Subcutaneous abdominal adipose tissue (tissue), 5 donors: Measurements from ENCODE around the gene SMIM38.
"Not testable (repeated sequence)": the region's sequence is repeated elsewhere in the genome, so short reads cannot be mapped to it uniquely, and the experiment has no call there.

ENCODE experiments used
- H3K27ac ChIP-seq: one replicate; pipeline ENCODE4 v1.7.0; 2013; ENCODE audit warnings: low read depth, mild to moderate bottlenecking, inconsistent platforms, low read length, moderate library complexity
- H3K27me3 ChIP-seq, 5 donors: one replicate each; pipeline ENCODE4 v1.7.0; 2013; ENCODE audit warnings: low read length in 5 of 5, inconsistent platforms in 1 of 5; ENCODE audit not compliant: control insufficient read depth in 5 of 5, insufficient read depth in 4 of 5
- H3K36me3 ChIP-seq, 5 donors: one replicate each; pipeline ENCODE4 v1.7.0; 2013; ENCODE audit warnings: low read length in 5 of 5; ENCODE audit not compliant: control insufficient read depth in 5 of 5, insufficient read depth in 5 of 5
- H3K4me1 ChIP-seq, 5 donors: one replicate each; pipeline ENCODE4 v1.7.0; 2013; ENCODE audit warnings: low read length in 5 of 5, mild to moderate bottlenecking in 3 of 5, moderate library complexity in 1 of 5; ENCODE audit not compliant: control insufficient read depth in 5 of 5, insufficient read depth in 5 of 5
- H3K4me3 ChIP-seq, 5 donors: one replicate each; pipeline ENCODE4 v1.7.0; 2013; ENCODE audit warnings: low read length in 5 of 5, low read depth in 1 of 5
- H3K9ac ChIP-seq, 5 donors: one replicate each; pipeline ENCODE4 v1.7.0; 2013; ENCODE audit warnings: low read length in 5 of 5, mild to moderate bottlenecking in 4 of 5, moderate library complexity in 3 of 5
- H3K9me3 ChIP-seq, 5 donors: one replicate each; pipeline ENCODE4 v1.7.0; 2013; ENCODE audit warnings: low read length in 5 of 5; ENCODE audit not compliant: control insufficient read depth in 5 of 5
- donor health status: healthy.
- donor health status: healthy.
- donor health status: healthy.
- donor health status: healthy.
- donor health status: healthy.

Gene SMIM38

GRCh38 chr11:69148806-69149205 lies 6.9 kb upstream of the SMIM38 start:
- no peak overlapping the region for H3K4me3 ChIP-seq
- no peak overlapping the region for H3K27ac ChIP-seq

DNA sequence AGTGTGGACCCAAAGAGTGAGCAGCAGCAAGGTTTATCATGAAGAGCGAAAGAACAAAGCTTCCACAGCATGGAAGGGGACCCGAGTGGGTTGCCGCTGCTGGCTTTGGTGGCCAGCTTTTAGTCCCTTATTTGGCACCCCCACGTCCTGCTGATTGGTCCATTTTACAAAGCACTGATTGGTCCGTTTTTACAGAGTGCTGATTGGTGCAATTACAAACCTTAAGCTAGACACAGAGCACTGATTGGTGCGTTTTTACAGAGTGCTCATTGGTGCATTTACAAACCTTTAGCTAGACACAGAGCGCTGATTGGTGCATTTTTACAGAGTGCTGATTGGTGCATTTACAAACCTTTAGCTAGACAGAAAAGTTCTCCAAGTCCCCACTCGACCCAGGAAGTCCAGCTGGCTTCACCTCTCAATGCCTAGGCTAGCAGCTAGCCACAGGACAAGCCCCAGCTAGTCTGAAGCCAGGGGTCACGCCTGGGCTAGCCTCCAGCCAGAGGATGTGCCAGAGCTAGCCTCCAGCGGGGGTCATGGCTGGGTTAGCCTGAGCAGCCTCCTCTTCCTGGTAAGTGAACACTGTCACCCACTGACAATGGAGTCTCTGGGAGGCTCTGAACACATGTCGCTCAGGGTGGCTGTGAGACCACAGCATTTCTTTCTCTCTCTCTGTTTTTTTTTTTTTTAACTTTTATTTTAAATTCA lies 6.2 kb upstream of the SMIM38 start:
- not testable (repeated sequence) for H3K36me3 ChIP-seq, H3K27ac ChIP-seq, H3K27me3 ChIP-seq, H3K4me3 ChIP-seq, H3K9ac ChIP-seq, H3K4me1 ChIP-seq
- H3K9me3 ChIP-seq = peaks cover 0 to 20% (median 11%) of the 10 kb centered on the region in 5 donors

More at GRCh38 chr11:69148806-69149205, 6.9 kb upstream of the SMIM38 start:
- H3K9me3 ChIP-seq = peaks cover 0 to 20% (median 11%) of the 10 kb centered on the region in 5 donors
- peaks cover 0 to 5% (median 0%) of the 10 kb centered on the region in 5 donors for H3K27me3 ChIP-seq
- peaks cover 0 to 8% (median 0%) of the 10 kb centered on the region in 5 donors for H3K4me1 ChIP-seq
- H3K36me3 ChIP-seq = no peaks in the 10 kb centered on the region
- no peak overlapping the region for H3K9ac ChIP-seq

- Histone ChIP-seq H3K9ac (no peak overlapping the region), H3K9me3 (peaks cover 0 to 20% (median 11%) of the 10 kb centered on the region in 5 donors), H3K36me3 (no peaks in the 10 kb centered on the region), H3K4me3 (no peak overlapping the region), H3K4me1 (peaks cover 0 to 3% (median under 1%) of the 10 kb centered on the region in 5 donors), H3K27ac (no peak overlapping the region), H3K27me3 (peaks cover 0 to 10% (median under 1%) of the 10 kb centered on the region in 5 donors)
Measured at GRCh38 chr11:69150175-69150574, 5.6 kb upstream of the SMIM38 start.

DNA sequence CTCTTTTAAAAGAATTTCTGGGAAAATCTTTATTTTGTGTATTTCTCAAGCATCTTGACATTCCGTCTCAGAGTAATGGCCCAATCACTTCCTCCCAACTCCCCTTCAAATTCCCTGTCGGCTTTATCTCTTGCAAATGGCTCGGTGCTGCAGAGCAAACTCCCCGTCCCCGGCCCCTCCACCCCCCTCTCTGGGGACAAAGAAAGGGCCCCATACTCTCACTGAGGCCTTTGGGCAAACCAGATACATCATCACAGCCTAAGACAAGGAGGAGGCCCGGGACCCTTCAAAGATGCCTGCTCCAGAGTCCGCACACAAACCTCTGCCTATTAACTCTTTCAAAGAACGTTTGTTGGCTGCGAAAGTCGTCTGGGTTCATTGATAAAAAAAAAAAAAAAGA lies 3.9 kb upstream of the SMIM38 start:
- H3K27ac ChIP-seq = no peak overlapping the region
- H3K9me3 ChIP-seq = peaks cover 0 to 6% (median 4%) of the 10 kb centered on the region in 5 donors
- H3K27me3 ChIP-seq = peaks cover 2 to 25% (median 14%) of the 10 kb centered on the region in 5 donors
- H3K36me3 ChIP-seq = no peaks in the 10 kb centered on the region
- peaks cover 0 to 10% (median 3%) of the 10 kb centered on the region in 5 donors for H3K4me1 ChIP-seq
- no peak overlapping the region for H3K4me3 ChIP-seq
- H3K9ac ChIP-seq = no peak overlapping the region

DNA sequence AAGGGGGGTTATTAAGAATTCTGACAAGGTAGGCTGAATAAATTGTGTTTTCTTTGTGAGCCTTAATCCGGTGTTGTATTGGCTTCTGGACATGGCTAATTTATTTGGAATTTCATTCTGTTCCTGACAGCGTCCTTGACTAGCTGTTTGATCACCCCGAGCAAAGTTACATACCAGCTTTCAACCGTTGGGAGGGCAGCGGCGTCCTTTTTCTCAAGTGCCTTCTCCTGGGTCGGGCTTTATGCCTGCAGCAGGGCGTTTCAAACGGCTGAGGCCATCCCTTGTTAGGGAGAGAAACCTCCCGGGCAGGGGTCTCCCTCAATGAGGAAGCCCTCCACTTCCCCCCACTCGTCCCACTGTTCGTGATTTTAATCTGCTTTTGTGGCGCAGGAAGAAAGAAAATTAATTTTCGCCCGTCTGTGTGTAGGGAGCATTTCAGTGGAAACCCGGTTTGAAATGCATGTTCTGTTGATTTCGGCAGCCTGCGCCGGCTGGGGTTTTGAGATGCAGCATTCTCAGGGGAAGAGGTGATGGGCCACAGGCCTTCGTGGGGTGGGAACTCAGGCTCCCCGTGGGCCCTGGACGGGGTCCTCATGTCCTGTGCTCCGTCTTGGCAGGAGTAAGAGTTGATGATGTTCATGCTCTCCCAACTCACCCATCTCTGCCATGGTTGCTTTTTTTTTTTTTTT lies 2.9 kb upstream of the SMIM38 start:
- Histone ChIP-seq H3K9ac (no peak overlapping the region), H3K36me3 (no peaks in the 10 kb centered on the region), H3K4me1 (peaks cover 0 to 20% (median 10%) of the 10 kb centered on the region in 5 donors), H3K27me3 (peaks cover 6 to 30% (median 20%) of the 10 kb centered on the region in 5 donors), H3K4me3 (no peak overlapping the region), H3K27ac (no peak overlapping the region), H3K9me3 (no peaks in the 10 kb centered on the region)

DNA sequence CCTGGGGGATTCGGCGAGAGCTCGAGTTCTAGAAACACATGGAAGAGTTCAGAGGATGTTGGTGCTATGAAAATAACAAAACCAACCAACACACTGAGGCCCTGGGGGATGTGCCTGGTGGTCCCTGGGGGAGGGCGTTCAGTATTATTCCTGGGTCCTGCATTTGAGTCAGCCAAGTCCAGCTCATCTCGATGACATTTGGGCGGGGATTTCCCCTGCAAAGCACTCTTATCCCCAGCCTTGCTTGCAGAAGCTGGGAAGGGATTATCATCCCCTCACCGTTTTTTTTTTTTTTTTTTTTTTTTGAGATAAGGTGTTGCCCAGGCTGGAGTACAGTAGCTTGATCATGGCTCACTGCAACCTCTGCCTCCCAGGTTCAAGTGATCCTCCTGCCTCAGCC lies 2.1 kb upstream of the SMIM38 start:
- Histone ChIP-seq H3K27ac (no peak overlapping the region), H3K27me3 (peaks cover 7 to 35% (median 21%) of the 10 kb centered on the region in 5 donors), H3K36me3 (no peaks in the 10 kb centered on the region), H3K9ac (no peak overlapping the region), H3K9me3 (no peaks in the 10 kb centered on the region), H3K4me3 (no peak overlapping the region), H3K4me1 (peaks cover 0 to 20% (median 10%) of the 10 kb centered on the region in 5 donors)

GRCh38 chr11:69154211-69154913 lies 1.4 kb upstream of the SMIM38 start:
- Histone ChIP-seq H3K9me3 (no peaks in the 10 kb centered on the region), H3K9ac (no peak overlapping the region), H3K4me1 (peaks cover 0 to 20% (median 10%) of the 10 kb centered on the region in 5 donors), H3K27me3 (peaks cover 7 to 37% (median 24%) of the 10 kb centered on the region in 5 donors), H3K36me3 (no peaks in the 10 kb centered on the region), H3K27ac (no peak overlapping the region), H3K4me3 (no peak overlapping the region)

DNA sequence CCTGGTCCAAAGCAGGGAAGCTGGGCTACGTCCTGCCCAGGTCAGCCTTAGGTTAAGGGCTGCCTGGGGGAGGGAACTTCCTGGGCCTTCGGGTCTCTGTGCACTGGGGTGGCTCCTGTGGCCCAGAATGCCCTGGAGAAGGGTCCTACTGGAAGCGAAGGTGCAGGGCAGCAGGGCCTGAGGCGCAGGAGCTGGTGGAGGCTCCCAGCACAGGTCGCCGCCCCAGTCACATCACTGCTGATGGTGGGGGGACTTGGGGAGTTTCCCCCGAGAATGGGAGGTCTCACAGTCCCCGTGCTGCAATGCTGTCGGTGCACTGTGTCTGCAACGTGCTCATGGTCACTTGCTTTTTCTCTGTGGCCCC lies 815 bp upstream of the SMIM38 start:
- H3K27ac ChIP-seq = no peak overlapping the region
- peaks cover 7 to 39% (median 24%) of the 10 kb centered on the region in 5 donors for H3K27me3 ChIP-seq
- peaks cover 0 to 20% (median 10%) of the 10 kb centered on the region in 5 donors for H3K4me1 ChIP-seq
- no peak overlapping the region for H3K4me3 ChIP-seq
- no peaks in the 10 kb centered on the region for H3K9me3 ChIP-seq
- no peaks in the 10 kb centered on the region for H3K36me3 ChIP-seq
- no peak overlapping the region for H3K9ac ChIP-seq

DNA sequence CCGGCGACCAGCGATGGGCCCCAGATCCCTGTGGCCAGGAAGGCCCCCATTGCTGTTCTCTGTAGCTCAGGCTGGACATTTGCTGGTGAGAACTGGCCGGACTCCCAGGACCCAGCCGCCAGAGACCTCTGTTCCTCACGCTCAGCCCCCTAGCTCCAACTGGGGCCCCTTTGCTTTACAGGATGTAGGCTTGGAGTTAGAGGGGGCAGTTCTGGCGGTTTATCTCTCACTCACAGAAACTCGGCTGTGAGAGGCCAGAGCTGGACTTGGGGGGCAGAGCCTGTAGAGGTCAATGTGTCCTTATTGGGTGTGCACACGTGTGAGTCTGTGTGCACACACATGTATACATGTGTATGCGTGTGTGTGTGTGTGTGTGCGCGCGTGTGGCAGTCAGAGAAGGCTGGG lies 502 bp downstream of the SMIM38 start:
- Histone ChIP-seq H3K9me3 (no peaks in the 10 kb centered on the region), H3K27me3 (peaks cover 7 to 39% (median 24%) of the 10 kb centered on the region in 5 donors), H3K27ac (no peak overlapping the region), H3K4me1 (peaks cover 0 to 20% (median 10%) of the 10 kb centered on the region in 5 donors), H3K36me3 (no peaks in the 10 kb centered on the region), H3K9ac (no peak overlapping the region), H3K4me3 (no peak overlapping the region)
